Measurements from ENCODE around the gene TBKBP1. TPM values are rescaled to one million over a fixed set of nuclear protein-coding genes. Genes with fewer than 3 reads are reported as not detected.

Gene TBKBP1
- total and polyA plus RNA-seq, 2 donors (not counting 3 experiments of a cell fraction or from before 2014, with no cell fraction given) = 7.0 to 11.7 TPM

- DNase-seq (ENCODE audit: low read depth, low spot score) (no peak), FAIRE-seq (no peak)
- no peak for TF ChIP-seq EZH2 (IDR thresholded peaks at IDR 0.05; ENCODE audit: borderline replicate concordance, low read depth, low read length, severe bottlenecking)
- Histone ChIP-seq H3K27ac (ENCODE audit: insufficient read depth, low read depth, low read length) (no peak overlapping the region), H3K9me3 (replicated peaks; ENCODE audit: control insufficient read depth, insufficient read depth, low read length) (no peaks in the 10 kb centered on the region), H3K79me2 (ENCODE audit: control insufficient read depth, insufficient read depth, low read length) (peaks cover 22% of the 10 kb centered on the region), H3K9ac (replicated peaks; ENCODE audit: extremely low read depth, insufficient read depth, low read length) (no peak overlapping the region), H3K36me3 (ENCODE audit: control insufficient read depth in 2 of 2, extremely low read depth in 1 of 2, insufficient read depth in 2 of 2, low read length in 2 of 2) (peaks cover 63 to 66% of the 10 kb centered on the region in 2 experiments), H3K4me3 (replicated peaks in 1 of 3; ENCODE audit: insufficient read depth in 1 of 3, low read depth in 1 of 3, low read length in 3 of 3) (no peak overlapping the region), H3K9me1 (replicated peaks; ENCODE audit: control insufficient read depth, extremely low read depth, insufficient read depth, low read length) (no peaks in the 10 kb centered on the region), H3K4me1 (ENCODE audit: control insufficient read depth, extremely low read depth, insufficient read depth, low read length) (no peaks in the 10 kb centered on the region), H2AFZ (ENCODE audit: low read depth, low read length) (no peak overlapping the region), H4K20me1 (replicated peaks; ENCODE audit: control insufficient read depth, extremely low read depth, insufficient read depth, low read length) (peaks cover 8% of the 10 kb centered on the region), H3K27me3 (ENCODE audit: control insufficient read depth in 2 of 2, insufficient read depth in 2 of 2, low read length in 2 of 2) (no peaks in the 10 kb centered on the region), H3K4me2 (ENCODE audit: insufficient read depth, low read length) (no peak overlapping the region)
- intact Hi-C loops (cut with micrococcal nuclease) (no loop called here), dilution Hi-C loops (cut with MboI; ENCODE audit: extremely low pct_ligation_motif_present, low sequenced_read_pairs) (no loop called here)
- POLR2A ChIA-PET = no interaction called here
- CTCF ChIA-PET = interaction anchor here (0.9 to 1.0 kb wide), 2 partner anchors 9 kb away, joined by 3 read pairs; no protein-coding TSS in a partner anchor
- no TSS peak for BruUV-seq (replicated peaks)
Measured at GRCh38 chr17:47670064-47670463, 23.9 kb upstream of the TBKBP1 start.

GRCh38 chr17:47674499-47674898 is 19.5 kb upstream of the TBKBP1 start:
- no peak overlapping the region for H3K27ac ChIP-seq (ENCODE audit: insufficient read depth, low read depth, low read length)
- peaks cover 5% of the 10 kb centered on the region for H4K20me1 ChIP-seq (replicated peaks; ENCODE audit: control insufficient read depth, extremely low read depth, insufficient read depth, low read length)
- H3K4me3 ChIP-seq (replicated peaks in 1 of 3; ENCODE audit: insufficient read depth in 1 of 3, low read depth in 1 of 3, low read length in 3 of 3) = no peak overlapping the region
- FAIRE-seq = no peak
- no peak overlapping the region for H3K9ac ChIP-seq (replicated peaks; ENCODE audit: extremely low read depth, insufficient read depth, low read length)
- dilution Hi-C loops (cut with MboI; ENCODE audit: extremely low pct_ligation_motif_present, low sequenced_read_pairs) (no loop called here), intact Hi-C loops (cut with micrococcal nuclease) (no loop called here)
- H3K4me1 ChIP-seq (ENCODE audit: control insufficient read depth, extremely low read depth, insufficient read depth, low read length) = no peaks in the 10 kb centered on the region
- BruUV-seq (replicated peaks) = no TSS peak
- peaks cover 23% of the 10 kb centered on the region for H3K79me2 ChIP-seq (ENCODE audit: control insufficient read depth, insufficient read depth, low read length)
- H2AFZ ChIP-seq (ENCODE audit: low read depth, low read length) = no peak overlapping the region
- DNase-seq (ENCODE audit: low read depth, low spot score) = no peak
- peaks cover 75 to 76% of the 10 kb centered on the region in 2 experiments for H3K36me3 ChIP-seq (ENCODE audit: control insufficient read depth in 2 of 2, extremely low read depth in 1 of 2, insufficient read depth in 2 of 2, low read length in 2 of 2)
- H3K9me1 ChIP-seq (replicated peaks; ENCODE audit: control insufficient read depth, extremely low read depth, insufficient read depth, low read length) = no peaks in the 10 kb centered on the region
- H3K4me2 ChIP-seq (ENCODE audit: insufficient read depth, low read length) = no peak overlapping the region
- ChIA-PET POLR2A (no interaction called here), CTCF (interaction anchor here (1.3 to 2.2 kb wide), 2 partner anchors 10 to 25 kb away, joined by 3 to 14 read pairs; no protein-coding TSS in a partner anchor)
- H3K27me3 ChIP-seq (ENCODE audit: control insufficient read depth in 2 of 2, insufficient read depth in 2 of 2, low read length in 2 of 2) = no peaks in the 10 kb centered on the region
- TF ChIP-seq JUN (IDR thresholded peaks at IDR 0.05; ENCODE audit: borderline replicate concordance, insufficient read depth, insufficient read length, low read depth) (no peak), CTCF (IDR thresholded peaks at IDR 0.05; ENCODE audit: extremely low read depth in 1 of 2, insufficient read depth in 1 of 2, low read depth in 1 of 2, low read length in 2 of 2) (no peak), EZH2 (IDR thresholded peaks at IDR 0.05; ENCODE audit: borderline replicate concordance, low read depth, low read length, severe bottlenecking) (no peak), GATA2 (IDR thresholded peaks at IDR 0.05; ENCODE audit: insufficient read depth, insufficient read length, low read depth, low read length) (no peak), MAX (IDR thresholded peaks at IDR 0.05; ENCODE audit: insufficient read depth, insufficient read length) (no peak)
- no peaks in the 10 kb centered on the region for H3K9me3 ChIP-seq (replicated peaks; ENCODE audit: control insufficient read depth, insufficient read depth, low read length)
